ENCODE measurements around the gene DENND5A. TPM values are rescaled to one million over a fixed set of nuclear protein-coding genes. Genes with fewer than 3 reads are reported as not detected.

DENND5A gene
- polyA plus RNA-seq, 6 donors from 2014 or later, result 12.1 to 22.9 (median 17.3) TPM

Other genes with a start within 250 kb of the DENND5A start
- not detected for gene SCUBE2, start 173.8 kb downstream of the DENND5A start, polyA plus RNA-seq (ENCODE audit: low read depth in 6 of 6)
- gene TMEM41B, start 49.2 kb upstream of the DENND5A start, polyA plus RNA-seq (ENCODE audit: low read depth in 6 of 6), result 10 to 100 TPM in 1 of 6 donors, 1 to 10 TPM in 5; 5.2 to 10.4 (median 6.0) TPM
- 10 to 100 TPM in 1 of 6 donors, 1 to 10 TPM in 5; 3.8 to 33.4 (median 5.5) TPM for gene IPO7, start 119.3 kb upstream of the DENND5A start, polyA plus RNA-seq (ENCODE audit: low read depth in 6 of 6)
- 10 to 100 TPM; 16.0 to 46.8 (median 34.9) TPM for gene ZNF143, start 195.7 kb upstream of the DENND5A start, polyA plus RNA-seq (ENCODE audit: low read depth in 6 of 6)

Measured in naive B cell (primary cell).